Endothelial cell of umbilical vein (primary cell): Measurements from ENCODE around the gene C10orf67. TPM values are rescaled to one million over a fixed set of nuclear protein-coding genes. Genes with fewer than 3 reads are reported as not detected.

Source experiments
- BruUV-seq: library from RNA; stranded (reverse); fragments of 400-500 nt; replicated peaks from 2 replicates; lab custom pipeline; 2021; lab: Mats Ljungman, UMichigan
- CTCF ChIA-PET: fragments of 300-600, 350-600 bp; sonication (Branson Sonifier 250); formaldehyde crosslinking; loops from one replicate; lab custom pipeline; 2021; ENCODE audit warnings: antibody characterized with exemption, inconsistent platforms; lab: Charles Lee
- POLR2A ChIA-PET: fragments of 300-600, 350-600 bp; sonication (Branson Sonifier 250); formaldehyde crosslinking; loops from one replicate; lab custom pipeline; 2021; ENCODE audit warnings: antibody characterized with exemption, inconsistent platforms; lab: Charles Lee
- DNase-seq: peaks from one replicate; pipeline ENCODE4 v3.0.0-alpha.2; 2011; ENCODE audit warnings: low read depth, low spot score
- FAIRE-seq: peaks from 2 replicates; lab custom pipeline; 2011; peaks lifted over from hg19 to GRCh38; lab: Jason Lieb, UNC
- H2AFZ ChIP-seq: 2 replicates; pipeline ENCODE4 v1.6.0; 2012; ENCODE audit warnings: low read depth, low read length, control low read depth, inconsistent platforms
- H3K27ac ChIP-seq: 2 replicates; pipeline ENCODE4 v1.5.1; 2011; ENCODE audit warnings: low read depth, mild to moderate bottlenecking, control low read depth, low read length, moderate library complexity; ENCODE audit not compliant: insufficient read depth
- H3K27me3 ChIP-seq, 2 experiments: 2 replicates each; pipeline versions ENCODE4 v1.6.0 to v1.6.1; 2011; ENCODE audit warnings: low read length in 2 of 2, mixed read lengths in 1 of 2; ENCODE audit not compliant: control insufficient read depth in 2 of 2, insufficient read depth in 2 of 2
- H3K36me3 ChIP-seq, 2 experiments: 2 replicates in 1 of 2; 3 replicates in 1 of 2; pipeline ENCODE4 v1.5.1; 2011; ENCODE audit warnings: low read length in 2 of 2, mild to moderate bottlenecking in 1 of 2, moderate library complexity in 1 of 2; ENCODE audit not compliant: control insufficient read depth in 2 of 2, insufficient read depth in 2 of 2; ENCODE audit errors: extremely low read depth in 1 of 2
- H3K4me1 ChIP-seq: 3 replicates; pipeline ENCODE4 v1.5.1; 2011; ENCODE audit warnings: mild to moderate bottlenecking, low read length; ENCODE audit not compliant: control insufficient read depth, insufficient read depth; ENCODE audit errors: extremely low read depth
- H3K4me2 ChIP-seq: 2 replicates; pipeline ENCODE4 v1.6.1; 2011; ENCODE audit warnings: low read length, control low read depth, mixed read lengths; ENCODE audit not compliant: insufficient read depth
- H3K4me3 ChIP-seq, 3 experiments: fragments of 200-600 bp in 1 of 3; sonication (generic), shearing (Covaris generic) in 1 of 3; replicated peaks in 1 of 3; 2 replicates each; pipeline ENCODE4 v1.5.1; 2011 to 2016; ENCODE audit warnings: control low read depth in 3 of 3, low read length in 3 of 3, mild to moderate bottlenecking in 2 of 3, inconsistent platforms in 1 of 3, low read depth in 1 of 3, moderate library complexity in 1 of 3; ENCODE audit not compliant: insufficient read depth in 1 of 3
- H3K79me2 ChIP-seq: 2 replicates; pipeline ENCODE4 v1.6.0; 2012; ENCODE audit warnings: low read length, inconsistent platforms; ENCODE audit not compliant: control insufficient read depth, insufficient read depth
- H3K9ac ChIP-seq: replicated peaks from 2 replicates; pipeline ENCODE3; 2011; ENCODE audit warnings: low read length, control low read depth; ENCODE audit not compliant: insufficient read depth; ENCODE audit errors: extremely low read depth
- H3K9me1 ChIP-seq: replicated peaks from 3 replicates; pipeline ENCODE4 v1.6.0; 2011; ENCODE audit warnings: mild to moderate bottlenecking, low read length; ENCODE audit not compliant: control insufficient read depth, insufficient read depth; ENCODE audit errors: extremely low read depth
- H3K9me3 ChIP-seq: replicated peaks from 2 replicates; pipeline ENCODE4 v1.5.1; 2012; ENCODE audit warnings: low read length, inconsistent platforms; ENCODE audit not compliant: control insufficient read depth, insufficient read depth
- H4K20me1 ChIP-seq: replicated peaks from 2 replicates; pipeline ENCODE3; 2011; ENCODE audit warnings: mild to moderate bottlenecking, low read length; ENCODE audit not compliant: control insufficient read depth, insufficient read depth; ENCODE audit errors: extremely low read depth
- EZH2 ChIP-seq: IDR thresholded peaks from 2 replicates; pipeline ENCODE4 v1.6.1; 2012; ENCODE audit warnings: borderline replicate concordance, low read depth, mild to moderate bottlenecking, moderate library complexity, low read length, inconsistent platforms; ENCODE audit not compliant: severe bottlenecking
- FOS ChIP-seq: IDR thresholded peaks from 2 replicates; pipeline ENCODE4 v1.6.1; 2011; ENCODE audit warnings: mild to moderate bottlenecking, low read length, moderate library complexity, borderline replicate concordance; ENCODE audit not compliant: insufficient read depth
- GATA2 ChIP-seq: IDR thresholded peaks from 2 replicates; pipeline ENCODE4 v1.7.0; 2011; ENCODE audit warnings: low read depth, mild to moderate bottlenecking, moderate library complexity, mixed read lengths, low read length; ENCODE audit not compliant: insufficient read length, insufficient read depth
- JUN ChIP-seq: IDR thresholded peaks from 2 replicates; pipeline ENCODE4 v1.6.1; 2011; ENCODE audit warnings: borderline replicate concordance, low read depth; ENCODE audit not compliant: insufficient read length, insufficient read depth
- MAX ChIP-seq: IDR thresholded peaks from 2 replicates; pipeline ENCODE4 v1.6.1; 2011; ENCODE audit not compliant: insufficient read depth, insufficient read length
- MYC ChIP-seq: IDR thresholded peaks from one replicate; pipeline ENCODE4 v1.6.1; 2011; ENCODE audit warnings: mild to moderate bottlenecking, low read depth, low read length
- POLR2A ChIP-seq: IDR thresholded peaks from 2 replicates; pipeline ENCODE4 v1.6.1; 2012; ENCODE audit warnings: low read depth, mild to moderate bottlenecking, control low read depth, low read length
- POLR2AphosphoS5 ChIP-seq: IDR thresholded peaks from 2 replicates; pipeline ENCODE4 v1.6.1; 2012; ENCODE audit warnings: low read depth, mild to moderate bottlenecking, control low read depth, low read length, moderate library complexity; ENCODE audit not compliant: insufficient read depth
- dilution Hi-C: fragments of 300-500 bp; cut with MboI; formaldehyde crosslinking; loops from one replicate; pipeline ENCODE4 v1.15.0; 2019; ENCODE audit warnings: low sequenced_read_pairs; ENCODE audit not compliant: extremely low pct_ligation_motif_present
- intact Hi-C: fragments of 100-400 bp; cut with micrococcal nuclease; formaldehyde crosslinking; loops from one replicate; pipeline ENCODE4 v1.10.0; 2022
- polyA plus RNA-seq, 4 experiments: library from polyadenylated mRNA; depleted of rRNA in 3 of 4; stranded (reverse) in 3 of 4; unstranded in 1 of 4; fragments of >200 nt; gene quantifications; 2 replicates each; pipeline versions ENCODE4 v1.2.1 to v1.2.3, GENCODE V29; 2011 to 2012; ENCODE audit warnings: missing spikeins in 1 of 4
- total RNA-seq: library from RNA; stranded (reverse); gene quantifications from 2 replicates; pipeline ENCODE4 v1.2.3, GENCODE V29; 2021
- TF ChIP-seq, protein P1 (sequence below), 2 donors: IDR thresholded peaks; 1 replicate in 1 of 2; 2 replicates in 1 of 2; pipeline ENCODE4 v1.5.1; 2011; ENCODE audit warnings: low read length in 2 of 2, mild to moderate bottlenecking in 2 of 2, moderate library complexity in 2 of 2, control low read depth in 1 of 2, inconsistent platforms in 1 of 2, low read depth in 1 of 2; ENCODE audit not compliant: insufficient read depth in 1 of 2; ENCODE audit errors: extremely low read depth in 1 of 2

Gene C10orf67
- total and polyA plus RNA-seq, 2 donors (not counting 3 experiments of a cell fraction or from before 2014, with no cell fraction given), result not detected

- POLR2A ChIA-PET, result no interaction called here
- no peaks in the 10 kb centered on the region for H3K9me3 ChIP-seq
- H3K27ac ChIP-seq, result no peak overlapping the region
- H3K9ac ChIP-seq, result no peak overlapping the region
- H2AFZ ChIP-seq, result no peak overlapping the region
- peaks cover 52 to 65% of the 10 kb centered on the region in 2 experiments for H3K27me3 ChIP-seq
- CTCF ChIA-PET, result interaction anchor here (0.9 kb wide), 1 partner anchor 10 kb away, joined by 3 read pairs; the partner anchor contains the start of gene PTF1A
- intact Hi-C loops (no loop called here), dilution Hi-C loops (no loop called here)
- H4K20me1 ChIP-seq, result no peaks in the 10 kb centered on the region
- H3K4me2 ChIP-seq, result no peak overlapping the region
- H3K79me2 ChIP-seq, result no peaks in the 10 kb centered on the region
- BruUV-seq, result no TSS peak
- no peaks in the 10 kb centered on the region for H3K36me3 ChIP-seq
- no peak overlapping the region for H3K4me3 ChIP-seq
- TF ChIP-seq POLR2A (no peak), MAX (no peak), EZH2 (no peak), POLR2AphosphoS5 (no peak), GATA2 (no peak), FOS (no peak), JUN (no peak), MYC (no peak)
- TF ChIP-seq, protein P1, sequence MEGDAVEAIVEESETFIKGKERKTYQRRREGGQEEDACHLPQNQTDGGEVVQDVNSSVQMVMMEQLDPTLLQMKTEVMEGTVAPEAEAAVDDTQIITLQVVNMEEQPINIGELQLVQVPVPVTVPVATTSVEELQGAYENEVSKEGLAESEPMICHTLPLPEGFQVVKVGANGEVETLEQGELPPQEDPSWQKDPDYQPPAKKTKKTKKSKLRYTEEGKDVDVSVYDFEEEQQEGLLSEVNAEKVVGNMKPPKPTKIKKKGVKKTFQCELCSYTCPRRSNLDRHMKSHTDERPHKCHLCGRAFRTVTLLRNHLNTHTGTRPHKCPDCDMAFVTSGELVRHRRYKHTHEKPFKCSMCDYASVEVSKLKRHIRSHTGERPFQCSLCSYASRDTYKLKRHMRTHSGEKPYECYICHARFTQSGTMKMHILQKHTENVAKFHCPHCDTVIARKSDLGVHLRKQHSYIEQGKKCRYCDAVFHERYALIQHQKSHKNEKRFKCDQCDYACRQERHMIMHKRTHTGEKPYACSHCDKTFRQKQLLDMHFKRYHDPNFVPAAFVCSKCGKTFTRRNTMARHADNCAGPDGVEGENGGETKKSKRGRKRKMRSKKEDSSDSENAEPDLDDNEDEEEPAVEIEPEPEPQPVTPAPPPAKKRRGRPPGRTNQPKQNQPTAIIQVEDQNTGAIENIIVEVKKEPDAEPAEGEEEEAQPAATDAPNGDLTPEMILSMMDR (IDR thresholded peaks at IDR 0.05; ENCODE audit: extremely low read depth in 1 of 2, insufficient read depth in 1 of 2, low read depth in 1 of 2, low read length in 2 of 2), result no peak
- FAIRE-seq, result no peak
- H3K4me1 ChIP-seq, result no peaks in the 10 kb centered on the region
- no peaks in the 10 kb centered on the region for H3K9me1 ChIP-seq
- DNase-seq, result no peak
These were observed 142.8 kb downstream of the C10orf67 start for GRCh38 chr10:23201837-23202236.
